IMR-90 (cell line): ENCODE measurements around the gene GRIN2D. TPM values are rescaled to one million over a fixed set of nuclear protein-coding genes. Genes with fewer than 3 reads are reported as not detected.

Experiments used
- ATAC-seq: fragments of 200-7000 bp; cut with Tn5 transposase; 2 replicates; pipeline ENCODE4 v1.9.1; 2020; ENCODE audit warnings: low read depth, mild to moderate bottlenecking, moderate library complexity
- BruUV-seq: library from RNA; stranded (reverse); fragments of 400-500 nt; replicated peaks from 2 replicates; lab custom pipeline; 2021; lab: Mats Ljungman, UMichigan
- CTCF ChIA-PET: fragments of 300-600 bp; formaldehyde crosslinking; extraction: SDS; loops from one replicate; lab custom pipeline; 2021; ENCODE audit warnings: antibody characterized with exemption; lab: Yijun Ruan, JAX
- POLR2A ChIA-PET: fragments of 300-600 bp; sonication (Branson Sonifier 250); formaldehyde crosslinking; loops from one replicate; lab custom pipeline; 2022; ENCODE audit warnings: antibody characterized with exemption; ENCODE audit not compliant: unreplicated experiment; lab: Charles Lee
- DNase-seq: peaks from one replicate; pipeline ENCODE4 v3.0.0; 2013
- H2AFZ ChIP-seq: replicated peaks from 2 replicates; pipeline ENCODE3; 2013; ENCODE audit warnings: low read length, mild to moderate bottlenecking; ENCODE audit not compliant: poor library complexity
- H2AK5ac ChIP-seq: 2 replicates; pipeline ENCODE4 v1.6.1; 2013; ENCODE audit warnings: low read depth, low read length, inconsistent platforms
- H2AK9ac ChIP-seq: replicated peaks from 2 replicates; pipeline ENCODE3; 2013; ENCODE audit warnings: mild to moderate bottlenecking, low read depth, low read length, moderate library complexity; ENCODE audit not compliant: poor library complexity
- H2BK120ac ChIP-seq: 2 replicates; pipeline ENCODE4 v1.6.1; 2013; ENCODE audit warnings: low read depth, low read length, inconsistent platforms
- H2BK15ac ChIP-seq: 3 replicates; pipeline ENCODE4 v1.6.1; 2013; ENCODE audit warnings: low read depth, low read length, inconsistent platforms
- H2BK20ac ChIP-seq: 2 replicates; pipeline ENCODE4 v1.6.1; 2013; ENCODE audit warnings: low read depth, mild to moderate bottlenecking, inconsistent platforms, low read length, moderate library complexity
- H2BK5ac ChIP-seq: 2 replicates; pipeline ENCODE4 v1.6.1; 2013; ENCODE audit warnings: mild to moderate bottlenecking, low read depth, low read length, inconsistent platforms; ENCODE audit not compliant: poor library complexity, severe bottlenecking
- H3K14ac ChIP-seq: replicated peaks from 2 replicates; pipeline ENCODE4 v1.6.1; 2013; ENCODE audit warnings: low read depth, low read length, inconsistent platforms
- H3K18ac ChIP-seq: 2 replicates; pipeline ENCODE4 v1.6.1; 2013; ENCODE audit warnings: low read depth, low read length, control low read depth
- H3K23ac ChIP-seq: 2 replicates; pipeline ENCODE4 v1.6.1; 2013; ENCODE audit warnings: low read depth, low read length, inconsistent platforms
- H3K27ac ChIP-seq: 2 replicates; pipeline ENCODE4 v1.5.1; 2013; ENCODE audit warnings: mild to moderate bottlenecking, control low read depth, low read length; ENCODE audit not compliant: insufficient read depth
- H3K27me3 ChIP-seq: 2 replicates; pipeline ENCODE4 v1.6.1; 2013; ENCODE audit warnings: low read length; ENCODE audit not compliant: control insufficient read depth, insufficient read depth
- H3K36me3 ChIP-seq: 2 replicates; pipeline ENCODE4 v1.6.1; 2013; ENCODE audit warnings: low read length, mixed read lengths; ENCODE audit not compliant: control insufficient read depth, insufficient read depth
- H3K4ac ChIP-seq: 2 replicates; pipeline ENCODE4 v1.6.1; 2013; ENCODE audit warnings: low read depth, low read length, inconsistent platforms
- H3K4me1 ChIP-seq: 2 replicates; pipeline ENCODE4 v1.6.1; 2013; ENCODE audit warnings: low read length, mixed read lengths; ENCODE audit not compliant: control insufficient read depth, insufficient read depth
- H3K4me2 ChIP-seq: 2 replicates; pipeline ENCODE4 v1.6.1; 2013; ENCODE audit warnings: low read depth, mild to moderate bottlenecking, control low read depth, low read length, moderate library complexity
- H3K4me3 ChIP-seq: 2 replicates; pipeline ENCODE4 v1.5.1; 2013; ENCODE audit warnings: low read depth, mild to moderate bottlenecking, control low read depth, low read length, moderate library complexity; ENCODE audit not compliant: insufficient read depth
- H3K56ac ChIP-seq: 2 replicates; pipeline ENCODE4 v1.6.1; 2013; ENCODE audit warnings: low read length, inconsistent platforms; ENCODE audit not compliant: insufficient read depth; ENCODE audit errors: extremely low read depth
- H3K79me1 ChIP-seq, 2 experiments: 2 replicates each; pipeline ENCODE4 v1.6.1; 2013; ENCODE audit warnings: low read length in 2 of 2, inconsistent platforms in 1 of 2, low read depth in 1 of 2
- H3K9ac ChIP-seq: 2 replicates; pipeline ENCODE4 v1.6.1; 2013; ENCODE audit warnings: low read depth, low read length, control low read depth
- H3K9me1 ChIP-seq: 2 replicates; pipeline ENCODE4 v1.6.1; 2013; ENCODE audit warnings: low read length, inconsistent platforms; ENCODE audit not compliant: insufficient read depth
- H3K9me3 ChIP-seq: 2 replicates; pipeline ENCODE4 v1.6.1; 2013; ENCODE audit warnings: low read length; ENCODE audit not compliant: control insufficient read depth, insufficient read depth
- H4K20me1 ChIP-seq: 2 replicates; pipeline ENCODE4 v1.6.1; 2013; ENCODE audit warnings: low read length, inconsistent platforms; ENCODE audit not compliant: insufficient read depth
- H4K5ac ChIP-seq: 2 replicates; pipeline ENCODE4 v1.6.1; 2013; ENCODE audit warnings: mild to moderate bottlenecking, low read depth, low read length, control low read depth
- H4K8ac ChIP-seq, 2 experiments: 2 replicates each; pipeline ENCODE4 v1.6.1; 2013; ENCODE audit warnings: low read depth in 2 of 2, low read length in 2 of 2, control low read depth in 1 of 2, inconsistent platforms in 1 of 2
- H4K91ac ChIP-seq: 2 replicates; pipeline ENCODE4 v1.6.1; 2013; ENCODE audit warnings: low read depth, low read length, inconsistent platforms; ENCODE audit not compliant: insufficient read depth
- MAZ ChIP-seq: IDR thresholded peaks from 2 replicates; pipeline ENCODE4 v1.6.1; 2012; ENCODE audit warnings: low read depth, mild to moderate bottlenecking, low read length, improper control_type of control experiment, moderate library complexity, borderline replicate concordance
- WGBS, 2 experiments: methylation state at CpG; one replicate each; pipeline versions ENCODE4 v1.1.5 to v1.1.7; 2013; ENCODE audit warnings: missing lambda C conversion rate in 2 of 2; ENCODE audit not compliant: insufficient read length in 1 of 2; ENCODE audit errors: extremely low coverage in 2 of 2; 5-methylcytosine and 5-hydroxymethylcytosine counted together
- dilution Hi-C: fragments of 300-500 bp; cut with HindIII; formaldehyde crosslinking; loops from one replicate; pipeline ENCODE4 v1.14.3; 2018; ENCODE audit warnings: low sequenced_read_pairs; ENCODE audit not compliant: unreplicated experiment
- in situ Hi-C: fragments of 300-500 bp; cut with MboI; formaldehyde crosslinking; loops from 3 replicates; pipeline ENCODE4 v1.14.3; 2019; ENCODE audit warnings: low sequenced_read_pairs, inconsistent platforms, mixed read lengths
- intact Hi-C: fragments of 100-400 bp; cut with micrococcal nuclease; formaldehyde crosslinking; loops from 2 replicates; pipeline ENCODE4 v1.10.0; 2022
- polyA plus RNA-seq, 3 experiments: library from polyadenylated mRNA; depleted of rRNA; stranded (reverse); fragments of >200 nt; gene quantifications; 2 replicates each; pipeline ENCODE4 v1.2.3, GENCODE V29; 2012; ENCODE audit warnings: low replicate concordance in 1 of 3
- total RNA-seq: library from RNA; depleted of rRNA; stranded (reverse); fragments of >200 nt; gene quantifications from 2 replicates; pipeline ENCODE4 v1.2.3, GENCODE V29; 2012
- TF ChIP-seq, protein P1 (sequence below): conservative IDR thresholded peaks from 2 replicates; pipeline ENCODE4 v1.5.1; 2012; ENCODE audit warnings: mild to moderate bottlenecking, low read depth, low read length, improper control_type of control experiment

The GRIN2D gene
- total and polyA plus RNA-seq, 2 of the 4 experiments (the other 2 are of a cell fraction), result under 0.01 to 0.24 TPM

DNA sequence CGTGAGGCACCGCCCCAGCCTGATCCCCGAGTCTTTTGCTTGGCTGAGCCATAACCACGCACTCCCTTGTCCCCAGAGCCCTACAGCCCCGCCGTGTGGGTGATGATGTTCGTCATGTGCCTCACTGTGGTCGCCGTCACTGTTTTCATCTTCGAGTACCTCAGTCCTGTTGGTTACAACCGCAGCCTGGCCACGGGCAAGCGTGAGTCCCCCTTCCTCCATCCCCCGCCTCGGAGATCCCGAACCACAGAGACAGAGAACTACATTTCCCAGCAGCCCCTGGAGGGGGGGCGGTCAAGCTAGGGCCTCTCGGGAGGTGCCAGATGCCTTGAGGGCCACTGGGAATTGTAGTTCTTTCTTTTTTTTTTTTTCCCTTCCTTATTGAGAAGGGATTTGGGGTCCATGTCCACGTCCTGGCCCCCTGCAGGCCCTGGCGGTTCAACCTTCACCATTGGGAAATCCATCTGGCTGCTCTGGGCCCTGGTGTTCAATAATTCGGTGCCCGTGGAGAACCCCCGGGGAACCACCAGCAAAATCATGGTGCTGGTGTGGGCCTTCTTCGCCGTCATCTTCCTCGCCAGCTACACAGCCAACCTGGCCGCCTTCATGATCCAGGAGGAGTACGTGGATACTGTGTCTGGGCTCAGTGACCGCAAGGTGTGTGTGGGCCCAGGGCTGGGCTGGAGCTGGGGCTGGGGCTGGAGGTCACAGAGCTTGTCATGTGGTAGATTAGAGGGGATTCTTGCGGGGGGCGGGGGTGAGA lies 25.9 kb downstream of the GRIN2D start:
- in situ Hi-C loops, result no loop called here
- Histone ChIP-seq H3K14ac (no peak overlapping the region), H3K4me2 (no peak overlapping the region), H2AFZ (peak overlapping the region; percentile 46), H2BK15ac (no peak overlapping the region), H2AK9ac (peak overlapping the region; percentile 74), H4K8ac (0 out of 4 replicates have a peak overlapping the region, but pooled peaks of 1 of the 2 experiments have one; percentile 40), H2AK5ac (peak overlapping the region; percentile 66; the same call in 1 of the 2 replicates), H3K79me1 (no peaks in the 10 kb centered on the region; a peak in 1 of 4 replicates), H2BK5ac (no peak overlapping the region), H3K23ac (no peak overlapping the region), H3K27ac (no peak overlapping the region), H3K56ac (no peak overlapping the region), H3K4me3 (no peak overlapping the region), H3K18ac (no peak overlapping the region), H3K9ac (no peak overlapping the region), H3K9me1 (peaks cover 4% of the 10 kb centered on the region; the same call in 1 of the 2 replicates), H3K36me3 (no peaks in the 10 kb centered on the region), H3K9me3 (no peaks in the 10 kb centered on the region; the same call in 1 of the 2 replicates), H3K4ac (no peak overlapping the region), H3K27me3 (peaks cover 4% of the 10 kb centered on the region; the same call in 1 of the 2 replicates), H4K91ac (no peak overlapping the region), H4K5ac (no peak overlapping the region), H2BK120ac (no peak overlapping the region), H2BK20ac (no peak overlapping the region), H3K4me1 (peaks cover 2% of the 10 kb centered on the region; the same call in 1 of the 2 replicates), H4K20me1 (no peaks in the 10 kb centered on the region)
- WGBS, 2 experiments, result 83% methylated on average over 7 of the region's 31 CpGs; no CpG with 5 or more reads in 1 of the 2 experiments
- TF ChIP-seq, protein P1, sequence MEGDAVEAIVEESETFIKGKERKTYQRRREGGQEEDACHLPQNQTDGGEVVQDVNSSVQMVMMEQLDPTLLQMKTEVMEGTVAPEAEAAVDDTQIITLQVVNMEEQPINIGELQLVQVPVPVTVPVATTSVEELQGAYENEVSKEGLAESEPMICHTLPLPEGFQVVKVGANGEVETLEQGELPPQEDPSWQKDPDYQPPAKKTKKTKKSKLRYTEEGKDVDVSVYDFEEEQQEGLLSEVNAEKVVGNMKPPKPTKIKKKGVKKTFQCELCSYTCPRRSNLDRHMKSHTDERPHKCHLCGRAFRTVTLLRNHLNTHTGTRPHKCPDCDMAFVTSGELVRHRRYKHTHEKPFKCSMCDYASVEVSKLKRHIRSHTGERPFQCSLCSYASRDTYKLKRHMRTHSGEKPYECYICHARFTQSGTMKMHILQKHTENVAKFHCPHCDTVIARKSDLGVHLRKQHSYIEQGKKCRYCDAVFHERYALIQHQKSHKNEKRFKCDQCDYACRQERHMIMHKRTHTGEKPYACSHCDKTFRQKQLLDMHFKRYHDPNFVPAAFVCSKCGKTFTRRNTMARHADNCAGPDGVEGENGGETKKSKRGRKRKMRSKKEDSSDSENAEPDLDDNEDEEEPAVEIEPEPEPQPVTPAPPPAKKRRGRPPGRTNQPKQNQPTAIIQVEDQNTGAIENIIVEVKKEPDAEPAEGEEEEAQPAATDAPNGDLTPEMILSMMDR, result no peak
- peak; percentile 86 for TF ChIP-seq MAZ
- dilution Hi-C loops, result no loop called here
- DNase-seq, result peak; percentile 42
- BruUV-seq, result no TSS peak
- ATAC-seq, result peak; percentile 61; the same call in 1 of the 2 replicates
- ChIA-PET CTCF (no interaction called here), POLR2A (no interaction called here)
- intact Hi-C loops, result no loop called here
